ENCODE results near the gene AP3S2. TPM values are rescaled to one million over a fixed set of nuclear protein-coding genes. Genes with fewer than 3 reads are reported as not detected.

The AP3S2 gene
- total RNA-seq, 1 experiment from 2014 or later, result 35.7 TPM

GRCh38 chr15:89893696-89894447 is at the start of gene AP3S2 (continued):
- TF ChIP-seq USF2 (CRISPR knock-in tag; IDR thresholded peaks at IDR 0.05), result no peak
- TF ChIP-seq NFYB (CRISPR knock-in tag; conservative IDR thresholded peaks at IDR 0.05; ENCODE audit: low read depth), result no peak
- TF ChIP-seq PRDM15 (CRISPR knock-in tag; IDR thresholded peaks at IDR 0.05), result no peak
- TF ChIP-seq AFF4 (CRISPR knock-in tag; IDR thresholded peaks at IDR 0.05; ENCODE audit: borderline replicate concordance), result peak; percentile 70; the same call in 1 of the 2 replicates
- TF ChIP-seq FOXJ3 (CRISPR knock-in tag; IDR thresholded peaks at IDR 0.05; ENCODE audit: borderline replicate concordance), result no peak
- TF ChIP-seq IRF1 (CRISPR knock-in tag; IDR thresholded peaks at IDR 0.05), result 0 out of 2 replicates have a peak, but pooled peaks have one; percentile 82
- TF ChIP-seq FOXK1 (CRISPR knock-in tag; IDR thresholded peaks at IDR 0.05), result peak; percentile 99
- TF ChIP-seq TEAD1 (CRISPR knock-in tag; IDR thresholded peaks at IDR 0.05), result peak; percentile 83
- TF ChIP-seq ZBTB21 (CRISPR knock-in tag; IDR thresholded peaks at IDR 0.05; ENCODE audit: borderline replicate concordance), result 0 out of 2 replicates have a peak, but pooled peaks have one; percentile 45
- no peak for TF ChIP-seq ZNF396 (CRISPR knock-in tag; IDR thresholded peaks at IDR 0.05; ENCODE audit: borderline replicate concordance)
- TF ChIP-seq SOX15 (CRISPR knock-in tag; IDR thresholded peaks at IDR 0.05), result no peak
- TF ChIP-seq ESRRA (CRISPR knock-in tag; IDR thresholded peaks at IDR 0.05; ENCODE audit: borderline replicate concordance), result no peak
- peak; percentile 84; the same call in 1 of the 2 replicates for TF ChIP-seq ZBTB43 (CRISPR knock-in tag; IDR thresholded peaks at IDR 0.05)
- TF ChIP-seq GABPB1 (CRISPR knock-in tag; IDR thresholded peaks at IDR 0.05), result peak; percentile 94
- no peak for TF ChIP-seq JAZF1 (CRISPR knock-in tag; IDR thresholded peaks at IDR 0.05)
- TF ChIP-seq SMAD4 (CRISPR knock-in tag; IDR thresholded peaks at IDR 0.05), result no peak
- no peak for TF ChIP-seq IRF2 (CRISPR knock-in tag; IDR thresholded peaks at IDR 0.05; ENCODE audit: borderline replicate concordance, low read depth)
- 0 out of 2 replicates have a peak, but pooled peaks have one; percentile 60 for TF ChIP-seq CREB1 (CRISPR knock-in tag; IDR thresholded peaks at IDR 0.05)
- no peak for TF ChIP-seq AR (CRISPR knock-in tag; IDR thresholded peaks at IDR 0.05)
- TF ChIP-seq ZNF263 (CRISPR knock-in tag; IDR thresholded peaks at IDR 0.05; ENCODE audit: low read depth), result no peak
- no peak for TF ChIP-seq PREB (CRISPR knock-in tag; IDR thresholded peaks at IDR 0.05; ENCODE audit: borderline replicate concordance)
- no peak for TF ChIP-seq ZNF219 (CRISPR knock-in tag; IDR thresholded peaks at IDR 0.05; ENCODE audit: borderline replicate concordance)
- no peak for TF ChIP-seq MLX (CRISPR knock-in tag; IDR thresholded peaks at IDR 0.05)
